Left lung (tissue), 10 donors: ENCODE measurements around the gene FAM98C. TPM values are rescaled to one million over a fixed set of nuclear protein-coding genes. Genes with fewer than 3 reads are reported as not detected.
"Not testable (repeated sequence)": the region's sequence is repeated elsewhere in the genome, so short reads cannot be mapped to it uniquely, and the experiment has no call there.

Experiments
- ATAC-seq: fragments of 200-7000 bp; cut with Tn5 transposase; one replicate; pipeline ENCODE4 v1.9.1; 2020; ENCODE audit warnings: moderate library complexity
- DNase-seq, 4 donors: peaks; one replicate each; pipeline ENCODE4 v3.0.0-alpha.2; 2013 to 2020
- H3K27ac ChIP-seq, 2 donors: fragments of 200-600 bp; sonication (generic) in 1 of 2; one replicate each; pipeline versions ENCODE4 v1.5.0 to v1.8.0; 2020 to 2021
- H3K27me3 ChIP-seq, 2 donors: fragments of 200-600 bp; sonication (generic) in 1 of 2; one replicate each; pipeline versions ENCODE4 v1.5.0 to v1.8.0; 2020 to 2021
- H3K36me3 ChIP-seq, 2 donors: fragments of 200-600 bp; sonication (generic) in 1 of 2; one replicate each; pipeline versions ENCODE4 v1.5.0 to v1.8.0; 2020 to 2021
- H3K4me1 ChIP-seq, 2 donors: fragments of 200-600 bp; one replicate each; pipeline ENCODE4 v1.8.0; 2021
- H3K4me3 ChIP-seq, 2 donors: fragments of 200-600 bp; sonication (generic) in 1 of 2; one replicate each; pipeline versions ENCODE4 v1.5.0 to v1.8.0; 2020 to 2021; ENCODE audit warnings: mild to moderate bottlenecking in 1 of 2
- H3K9me3 ChIP-seq, 2 donors: fragments of 200-600 bp; sonication (generic) in 1 of 2; one replicate each; pipeline versions ENCODE4 v1.5.0 to v1.8.0; 2020 to 2021
- CTCF ChIP-seq, 2 donors: fragments of 200-600 bp; sonication (generic) in 1 of 2; IDR thresholded peaks; one replicate each; pipeline versions ENCODE4 v1.5.0 to v1.8.0; 2021; ENCODE audit warnings: antibody characterized with exemption in 2 of 2
- intact Hi-C, 2 donors: fragments of 100-400 bp; cut with DNase I; formaldehyde crosslinking; loops; one replicate each; pipeline versions ENCODE4 v1.11.2 to v1.14.2; 2022
- polyA plus RNA-seq, 6 donors: library from polyadenylated mRNA; unstranded; fragments of 120-200 nt; gene quantifications; one replicate each; pipeline ENCODE4 v1.2.1, GENCODE V29; 2013; ENCODE audit not compliant: insufficient read length in 6 of 6
- total RNA-seq, 2 donors: library from RNA; stranded (reverse); fragmentation: NEBNext Ultra II Directional; extraction: Animal tissue kit (Norgen Biotek cat#: 25700); gene quantifications; one replicate each; pipeline ENCODE4 v1.2.1, GENCODE V29; 2021
- donor health status: DM: no; HTN: yes; CAD: no.
- donor health status: DM: no; HTN: no; CAD: no.

The FAM98C gene
- total and polyA plus RNA-seq, 8 donors: 13.3 to 21.2 (median 18.0) TPM

DNA sequence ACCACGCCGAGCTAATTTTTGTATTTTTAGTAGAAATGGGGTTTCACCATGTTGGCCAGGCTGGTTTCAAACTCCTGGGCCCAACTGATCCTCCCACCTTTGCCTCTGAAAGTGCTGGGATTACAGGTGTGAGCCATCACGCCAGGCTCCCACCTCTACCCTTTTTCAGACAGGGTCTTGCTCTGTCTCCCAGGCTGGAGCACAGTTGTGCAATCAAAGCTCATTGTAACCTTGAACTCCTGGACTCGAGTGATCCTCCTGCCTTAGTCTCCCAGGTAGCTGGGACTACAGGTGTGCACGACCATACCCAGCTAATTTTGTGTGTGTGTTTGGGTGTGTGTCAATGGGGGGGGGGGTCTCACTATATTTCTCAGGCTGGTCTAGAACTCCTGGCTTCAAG lies 21.4 kb downstream of the FAM98C start:
- Histone ChIP-seq H3K36me3 (peaks cover 0 to 24% of the 10 kb centered on the region in 2 donors), H3K4me1 (peaks cover 0 to 18% of the 10 kb centered on the region in 2 donors), H3K27ac (no peak overlapping the region), H3K9me3 (no peaks in the 10 kb centered on the region), H3K4me3 (peak overlapping the region in 1 of 2 donors; percentile 53), H3K27me3 (peaks cover 0 to 15% of the 10 kb centered on the region in 2 donors)
- DNase-seq (no peak), ATAC-seq (no peak)
- TF ChIP-seq CTCF (IDR thresholded peaks at IDR 0.05): no peak
- intact Hi-C loops: no loop called here

GRCh38 chr19:38425222-38425809 lies 22.4 kb downstream of the FAM98C start:
- ATAC-seq: peak; percentile 22
- TF ChIP-seq CTCF (IDR thresholded peaks at IDR 0.05): no peak
- Histone ChIP-seq H3K4me1 (peaks cover 0 to 18% of the 10 kb centered on the region in 2 donors), H3K27me3 (peaks cover 0 to 17% of the 10 kb centered on the region in 2 donors), H3K27ac (peak overlapping the region in 1 of 2 donors; percentile 77), H3K36me3 (peaks cover 0 to 17% of the 10 kb centered on the region in 2 donors), H3K9me3 (no peaks in the 10 kb centered on the region), H3K4me3 (peak overlapping the region in 1 of 2 donors; percentile 53)
- DNase-seq: no peak
- intact Hi-C loops: no loop called here

GRCh38 chr19:38425810-38426466 lies 23.0 kb downstream of the FAM98C start, which contains the start of gene RASGRP4:
Gene RASGRP4, minus strand, starts transcription at chr19:38426219. Its CDS starts 128 bp downstream, at chr19:38426091.
- peak within 1 kb of the TSS in 1 of 2 donors; percentile 77 for H3K27ac ChIP-seq

GRCh38 chr19:38427035-38427677 lies 24.3 kb downstream of the FAM98C start:
- DNase-seq, ATAC-seq, intact Hi-C loops, H3K4me3 ChIP-seq, H3K36me3 ChIP-seq, H3K9me3 ChIP-seq, H3K27ac ChIP-seq: not testable (repeated sequence)
- peaks cover 0 to 18% of the 10 kb centered on the region in 2 donors for H3K4me1 ChIP-seq
- H3K27me3 ChIP-seq: peaks cover 0 to 31% of the 10 kb centered on the region in 2 donors

More at GRCh38 chr19:38425810-38426466, 23.0 kb downstream of the FAM98C start, which contains the start of gene RASGRP4:
- DNase-seq: peak in 3 of 4 donors; percentile 14 to 89 (median 57)
- Histone ChIP-seq H3K4me1 (peaks cover 0 to 18% of the 10 kb centered on the region in 2 donors), H3K27me3 (peaks cover 0 to 23% of the 10 kb centered on the region in 2 donors), H3K9me3 (no peaks in the 10 kb centered on the region), H3K36me3 (peaks cover 0 to 12% of the 10 kb centered on the region in 2 donors), H3K4me3 (peak within 1 kb of the TSS in 1 of 2 donors; percentile 53)
- intact Hi-C loops: no loop called here
- no peak for TF ChIP-seq CTCF (IDR thresholded peaks at IDR 0.05)
- ATAC-seq: peak; percentile 78

DNA sequence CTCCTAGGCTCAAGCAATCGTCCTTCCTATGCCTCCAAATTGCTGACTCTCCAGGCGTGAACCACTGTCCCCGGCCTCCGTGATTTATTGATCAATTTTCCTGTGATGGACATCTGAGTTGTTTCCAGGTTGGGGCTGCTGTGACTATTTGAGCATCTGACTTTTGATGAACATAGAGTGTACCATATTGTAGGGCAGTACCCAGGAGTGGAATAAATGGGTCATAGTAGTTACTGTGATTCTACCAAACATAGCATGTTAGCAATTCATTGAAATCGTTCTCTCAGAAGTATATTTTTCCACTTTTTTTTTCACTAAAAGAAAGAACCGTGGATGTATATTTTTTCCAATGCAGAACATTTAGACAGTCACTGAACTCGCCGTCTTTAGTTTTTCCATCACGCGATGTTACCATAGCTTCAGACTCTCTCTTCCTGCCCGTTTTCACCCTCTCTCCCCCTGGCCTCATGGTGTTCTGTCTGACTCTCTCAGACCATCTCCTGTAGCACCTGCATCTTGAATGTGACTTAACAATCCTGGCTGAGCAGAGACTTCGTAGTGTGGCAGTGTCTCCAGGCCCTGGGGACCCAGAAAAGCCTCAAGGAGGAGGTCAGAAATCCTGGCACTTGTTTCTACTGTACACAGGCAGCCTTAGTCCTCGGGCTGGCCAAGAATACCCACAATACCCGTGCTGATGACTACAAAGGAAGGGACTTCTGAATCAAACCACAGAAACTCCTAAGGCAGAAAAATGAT lies 26.3 kb downstream of the FAM98C start:
- Histone ChIP-seq H3K27ac (no peak overlapping the region), H3K4me3 (no peak overlapping the region), H3K27me3 (peaks cover 12 to 50% of the 10 kb centered on the region in 2 donors), H3K4me1 (peaks cover 0 to 21% of the 10 kb centered on the region in 2 donors), H3K9me3 (no peaks in the 10 kb centered on the region), H3K36me3 (no peaks in the 10 kb centered on the region)
- no peak for DNase-seq
- no peak for TF ChIP-seq CTCF (IDR thresholded peaks at IDR 0.05)
- no peak for ATAC-seq
- intact Hi-C loops: no loop called here
